ENCODE data around the gene TRAPPC12.

TRAPPC12 gene

DNA sequence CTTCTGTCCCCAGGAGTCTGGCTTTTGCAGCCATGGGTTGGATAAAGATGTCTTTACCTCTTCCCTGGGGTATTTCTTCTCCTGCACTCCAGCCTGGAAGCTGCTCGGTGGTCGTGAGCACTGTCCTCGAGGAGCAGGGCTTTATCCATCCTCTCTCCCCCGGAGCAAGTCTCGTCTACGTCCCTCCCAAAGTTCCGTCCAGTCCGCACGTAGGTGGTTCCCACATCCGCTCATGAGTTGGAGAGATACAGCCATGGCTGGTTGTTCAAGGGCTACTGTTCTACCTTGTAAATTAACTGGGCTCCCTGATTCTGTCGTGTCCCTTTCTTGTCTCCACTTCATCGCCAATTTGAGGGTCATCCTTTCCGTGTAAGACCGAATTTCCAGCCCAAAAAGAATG is 47.1 kb downstream of the TRAPPC12 start:
- Histone ChIP-seq H3K9me3 (ENCODE audit: severe bottlenecking) (no peaks in the 10 kb centered on the region), H3K36me3 (peaks cover 49% of the 10 kb centered on the region), H3K4me3 (ENCODE audit: low read depth, low read length) (no peak overlapping the region), H3K27ac (no peak overlapping the region), H3K27me3 (ENCODE audit: insufficient read depth, low read depth, severe bottlenecking) (no peaks in the 10 kb centered on the region)
- no peak for DNase-seq
- no peak for TF ChIP-seq CTCF (IDR thresholded peaks at IDR 0.05; ENCODE audit: low read depth, low read length)

DNA sequence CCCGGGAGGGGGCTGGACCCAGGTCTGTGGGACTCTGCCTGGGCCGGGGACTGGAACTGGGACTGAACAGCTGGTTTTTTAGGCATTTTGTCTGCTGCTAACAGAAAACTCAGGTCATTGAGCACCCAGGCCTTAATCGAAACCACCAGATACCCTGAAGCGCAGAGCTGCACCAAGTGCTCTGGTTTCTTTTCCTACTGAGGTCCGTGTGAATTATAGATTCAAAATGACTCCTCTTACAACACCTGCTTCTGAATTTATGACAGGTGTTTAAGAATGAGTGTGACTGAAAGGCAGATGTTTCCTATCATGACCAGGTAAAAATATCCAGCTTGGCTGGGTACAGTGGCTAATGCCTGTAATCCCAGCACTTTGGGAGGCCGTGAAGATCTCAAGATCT is 47.8 kb downstream of the TRAPPC12 start:
- DNase-seq: no peak
- no peak for TF ChIP-seq CTCF (IDR thresholded peaks at IDR 0.05; ENCODE audit: low read depth, low read length)
- Histone ChIP-seq H3K9me3 (ENCODE audit: severe bottlenecking) (no peaks in the 10 kb centered on the region), H3K27ac (no peak overlapping the region), H3K36me3 (peaks cover 43% of the 10 kb centered on the region), H3K4me3 (ENCODE audit: low read depth, low read length) (no peak overlapping the region), H3K27me3 (ENCODE audit: insufficient read depth, low read depth, severe bottlenecking) (no peaks in the 10 kb centered on the region)

- Histone ChIP-seq H3K27ac (no peak overlapping the region), H3K9me3 (ENCODE audit: severe bottlenecking) (no peaks in the 10 kb centered on the region), H3K4me3 (ENCODE audit: low read depth, low read length) (no peak overlapping the region), H3K36me3 (peaks cover 33% of the 10 kb centered on the region), H3K27me3 (ENCODE audit: insufficient read depth, low read depth, severe bottlenecking) (no peaks in the 10 kb centered on the region)
- TF ChIP-seq CTCF (IDR thresholded peaks at IDR 0.05; ENCODE audit: low read depth, low read length): no peak
- DNase-seq: no peak
Measured at GRCh38 chr2:3428577-3428976, 49.1 kb downstream of the TRAPPC12 start.

GRCh38 chr2:3429066-3429610 is 49.6 kb downstream of the TRAPPC12 start:
- H3K9me3 ChIP-seq (ENCODE audit: severe bottlenecking): no peaks in the 10 kb centered on the region
- no peak overlapping the region for H3K27ac ChIP-seq
- H3K4me3 ChIP-seq (ENCODE audit: low read depth, low read length): no peak overlapping the region
- no peak for TF ChIP-seq CTCF (IDR thresholded peaks at IDR 0.05; ENCODE audit: low read depth, low read length)
- peaks cover 32% of the 10 kb centered on the region for H3K36me3 ChIP-seq
- DNase-seq: no peak
- H3K27me3 ChIP-seq (ENCODE audit: insufficient read depth, low read depth, severe bottlenecking): no peaks in the 10 kb centered on the region

DNA sequence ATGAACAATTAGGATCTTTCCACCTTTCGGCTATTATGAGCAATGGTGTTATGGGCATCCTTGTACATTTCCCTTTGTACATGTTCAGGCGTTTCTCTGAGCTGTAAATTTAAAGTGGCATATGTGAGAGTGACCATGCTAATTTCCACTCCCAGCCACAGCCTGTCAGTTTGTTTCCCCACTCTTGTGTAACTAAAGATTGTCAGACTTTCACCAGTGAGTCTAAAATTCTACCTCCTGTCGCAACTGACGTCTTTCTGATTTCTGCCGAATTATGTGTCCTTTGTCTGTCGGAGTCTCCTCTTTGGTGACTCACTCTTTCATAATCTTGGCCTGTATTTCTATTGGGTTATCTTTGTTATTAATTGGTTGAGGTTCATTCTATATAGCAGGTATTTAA is 50.7 kb downstream of the TRAPPC12 start:
- H3K27ac ChIP-seq: peak overlapping the region; percentile 62; the same call in 1 of the 2 replicates
- DNase-seq: no peak
- H3K36me3 ChIP-seq: peaks cover 22% of the 10 kb centered on the region
- no peak overlapping the region for H3K4me3 ChIP-seq (ENCODE audit: low read depth, low read length)
- TF ChIP-seq CTCF (IDR thresholded peaks at IDR 0.05; ENCODE audit: low read depth, low read length): no peak
- H3K9me3 ChIP-seq (ENCODE audit: severe bottlenecking): no peaks in the 10 kb centered on the region
- no peaks in the 10 kb centered on the region for H3K27me3 ChIP-seq (ENCODE audit: insufficient read depth, low read depth, severe bottlenecking)

All from WERI-Rb-1 (cell line).